Activated T-helper 17 cell treated with anti-CD3 and anti-CD28 coated beads, Interleukin-2, amount 50 U/mL, for 72 hours (primary cell): Measurements from ENCODE around the gene KSR2. TPM values are rescaled to one million over a fixed set of nuclear protein-coding genes. Genes with fewer than 3 reads are reported as not detected.
A peak's percentile ranks its signal among the peaks of the same experiment; 100 is the strongest.
"Not testable (repeated sequence)": the region's sequence is repeated elsewhere in the genome, so short reads cannot be mapped to it uniquely, and the experiment has no call there.

ENCODE experiments used
- ATAC-seq: fragments of 150-1000 bp; cut with Tn5 transposase; replicated peaks from 2 replicates; pipeline ENCODE4 v1.10.0; 2021; ENCODE audit warnings: mild to moderate bottlenecking, moderate library complexity
- H3K27ac Mint-ChIP-seq: one replicate; pipeline ENCODE4 v1.8.0; 2022; ENCODE audit warnings: mixed read lengths
- H3K27me3 Mint-ChIP-seq: one replicate; pipeline ENCODE4 v1.8.0; 2022; ENCODE audit warnings: mixed read lengths
- H3K36me3 Mint-ChIP-seq: one replicate; pipeline ENCODE4 v1.8.0; 2022; ENCODE audit warnings: low read depth, mild to moderate bottlenecking, mixed read lengths
- H3K4me1 Mint-ChIP-seq: one replicate; pipeline ENCODE4 v1.8.0; 2022; ENCODE audit warnings: mixed read lengths
- H3K4me3 Mint-ChIP-seq: one replicate; pipeline ENCODE4 v1.8.0; 2022; ENCODE audit warnings: mild to moderate bottlenecking, mixed read lengths
- H3K9me3 Mint-ChIP-seq: one replicate; pipeline ENCODE4 v1.8.0; 2022; ENCODE audit warnings: mixed read lengths
- total RNA-seq, 2 donors: library from RNA; stranded (reverse); gene quantifications; one replicate each; pipeline ENCODE4 v1.2.3, GENCODE V29; 2022

Gene KSR2
- total RNA-seq, result under 1 TPM; 0.06 to 0.93 TPM

GRCh38 chr12:117968826-117969659 lies at the start of gene KSR2:
KSR2 (minus strand) TSS chr12:117968990; CDS start chr12:117968255, 735 bp downstream.
- peak within 1 kb of the TSS; percentile 88 for H3K4me3 Mint-ChIP-seq
- peak; percentile 83 for ATAC-seq
- H3K4me1 Mint-ChIP-seq, result peaks cover 4% of the 10 kb centered on the region
- H3K36me3 Mint-ChIP-seq, result no peaks in the 10 kb centered on the region
- H3K27me3 Mint-ChIP-seq, result peaks cover 56% of the 10 kb centered on the region
- peak within 1 kb of the TSS; percentile 55 for H3K27ac Mint-ChIP-seq
- no peaks in the 10 kb centered on the region for H3K9me3 Mint-ChIP-seq

- Mint-ChIP-seq H3K27me3 (no peaks in the 10 kb centered on the region), H3K36me3 (peaks cover 68% of the 10 kb centered on the region), H3K4me1 (peaks cover 10% of the 10 kb centered on the region), H3K4me3 (peak overlapping the region; percentile 98), H3K9me3 (no peaks in the 10 kb centered on the region), H3K27ac (peak overlapping the region; percentile 96)
- no peak for ATAC-seq
Measured at GRCh38 chr12:118017926-118018325, 49.1 kb upstream of the KSR2 start.

- Mint-ChIP-seq H3K4me1 (peaks cover 6% of the 10 kb centered on the region), H3K27me3 (no peaks in the 10 kb centered on the region), H3K36me3 (peaks cover 55% of the 10 kb centered on the region), H3K4me3 (peak within 1 kb of the TSS; percentile 98), H3K9me3 (no peaks in the 10 kb centered on the region), H3K27ac (peak within 1 kb of the TSS; percentile 96)
- peak; percentile 98 for ATAC-seq
Measured at GRCh38 chr12:118016424-118017264, 47.9 kb upstream of the KSR2 start, which contains the start of gene RFC5. RFC5 (plus strand) TSS chr12:118016703; CDS start chr12:118016828, 125 bp downstream.

- H3K9me3 Mint-ChIP-seq, result no peaks in the 10 kb centered on the region
- H3K4me1 Mint-ChIP-seq, result peaks cover 6% of the 10 kb centered on the region
- peak overlapping the region; percentile 98 for H3K4me3 Mint-ChIP-seq
- H3K36me3 Mint-ChIP-seq, result peaks cover 48% of the 10 kb centered on the region
- ATAC-seq, result peak; percentile 0
- H3K27me3 Mint-ChIP-seq, result no peaks in the 10 kb centered on the region
- H3K27ac Mint-ChIP-seq, result peak overlapping the region; percentile 96
Measured at GRCh38 chr12:118015944-118016343, 47.2 kb upstream of the KSR2 start.

GRCh38 chr12:118015306-118015705 lies 46.5 kb upstream of the KSR2 start:
- no peak overlapping the region for H3K27ac Mint-ChIP-seq
- ATAC-seq, result no peak
- H3K9me3 Mint-ChIP-seq, result no peaks in the 10 kb centered on the region
- no peaks in the 10 kb centered on the region for H3K27me3 Mint-ChIP-seq
- peak overlapping the region; percentile 98 for H3K4me3 Mint-ChIP-seq
- H3K36me3 Mint-ChIP-seq, result peaks cover 42% of the 10 kb centered on the region
- H3K4me1 Mint-ChIP-seq, result peaks cover 6% of the 10 kb centered on the region

- no peaks in the 10 kb centered on the region for H3K9me3 Mint-ChIP-seq
- peaks cover 6% of the 10 kb centered on the region for H3K4me1 Mint-ChIP-seq
Measured at GRCh38 chr12:118013283-118013682, 44.5 kb upstream of the KSR2 start.

GRCh38 chr12:118011961-118012360 lies 43.2 kb upstream of the KSR2 start:
- H3K9me3 Mint-ChIP-seq, result no peaks in the 10 kb centered on the region
- ATAC-seq, result no peak
- H3K27me3 Mint-ChIP-seq, result no peaks in the 10 kb centered on the region
- peaks cover 8% of the 10 kb centered on the region for H3K36me3 Mint-ChIP-seq
- H3K27ac Mint-ChIP-seq, result no peak overlapping the region
- H3K4me3 Mint-ChIP-seq, result no peak overlapping the region
- H3K4me1 Mint-ChIP-seq, result no peaks in the 10 kb centered on the region

More at GRCh38 chr12:118013283-118013682, 44.5 kb upstream of the KSR2 start:
- no peak overlapping the region for H3K4me3 Mint-ChIP-seq
- H3K27ac Mint-ChIP-seq, result no peak overlapping the region
- no peaks in the 10 kb centered on the region for H3K27me3 Mint-ChIP-seq
- ATAC-seq, result no peak
- H3K36me3 Mint-ChIP-seq, result peaks cover 22% of the 10 kb centered on the region

- H3K27ac Mint-ChIP-seq, result no peak overlapping the region
- ATAC-seq, result no peak
- no peaks in the 10 kb centered on the region for H3K4me1 Mint-ChIP-seq
- H3K4me3 Mint-ChIP-seq, result no peak overlapping the region
- no peaks in the 10 kb centered on the region for H3K27me3 Mint-ChIP-seq
- peaks cover 3% of the 10 kb centered on the region for H3K36me3 Mint-ChIP-seq
- H3K9me3 Mint-ChIP-seq, result no peaks in the 10 kb centered on the region
Measured at GRCh38 chr12:118011377-118011776, 42.6 kb upstream of the KSR2 start.

- Mint-ChIP-seq H3K4me1 (no peaks in the 10 kb centered on the region), H3K36me3 (no peaks in the 10 kb centered on the region), H3K27me3 (no peaks in the 10 kb centered on the region)
Measured at GRCh38 chr12:118010903-118011302, 42.1 kb upstream of the KSR2 start.

GRCh38 chr12:117999806-118000205 lies 31.0 kb upstream of the KSR2 start:
- H3K4me3 Mint-ChIP-seq, result peak overlapping the region; percentile 8
- H3K9me3 Mint-ChIP-seq, H3K27ac Mint-ChIP-seq, H3K27me3 Mint-ChIP-seq, H3K36me3 Mint-ChIP-seq, H3K4me1 Mint-ChIP-seq: not testable (repeated sequence)
- ATAC-seq, result peak; percentile 76

More at GRCh38 chr12:118010903-118011302, 42.1 kb upstream of the KSR2 start:
- Mint-ChIP-seq H3K27ac (no peak overlapping the region), H3K4me3 (no peak overlapping the region), H3K9me3 (no peaks in the 10 kb centered on the region)
- ATAC-seq, result no peak

- Mint-ChIP-seq H3K36me3 (no peaks in the 10 kb centered on the region), H3K27ac (no peak overlapping the region), H3K4me1 (peaks cover 12% of the 10 kb centered on the region), H3K27me3 (peaks cover 4% of the 10 kb centered on the region), H3K4me3 (no peak overlapping the region), H3K9me3 (peaks cover 9% of the 10 kb centered on the region)
- ATAC-seq, result no peak
Measured at GRCh38 chr12:117998719-117999118, 29.9 kb upstream of the KSR2 start.

GRCh38 chr12:117994551-117995438 lies 26.0 kb upstream of the KSR2 start:
- peaks cover 8% of the 10 kb centered on the region for H3K4me1 Mint-ChIP-seq
- peak overlapping the region; percentile 4 for H3K4me3 Mint-ChIP-seq
- peak; percentile 81 for ATAC-seq
- H3K36me3 Mint-ChIP-seq, result no peaks in the 10 kb centered on the region
- H3K27me3 Mint-ChIP-seq, result peaks cover 11% of the 10 kb centered on the region
- peaks cover 9% of the 10 kb centered on the region for H3K9me3 Mint-ChIP-seq
- H3K27ac Mint-ChIP-seq, result no peak overlapping the region

GRCh38 chr12:117986705-117987469 lies 18.1 kb upstream of the KSR2 start:
- H3K4me3 Mint-ChIP-seq, result no peak overlapping the region
- no peak overlapping the region for H3K27ac Mint-ChIP-seq
- H3K9me3 Mint-ChIP-seq, result peaks cover 4% of the 10 kb centered on the region
- peak; percentile 92 for ATAC-seq
- no peaks in the 10 kb centered on the region for H3K36me3 Mint-ChIP-seq
- no peaks in the 10 kb centered on the region for H3K4me1 Mint-ChIP-seq
- peaks cover 4% of the 10 kb centered on the region for H3K27me3 Mint-ChIP-seq
